B cell (primary cell): ENCODE measurements around the gene FAM149B1. TPM values are rescaled to one million over a fixed set of nuclear protein-coding genes. Genes with fewer than 3 reads are reported as not detected.
A peak's percentile ranks its signal among the peaks of the same experiment; 100 is the strongest.

Experiments
- ATAC-seq: fragments of 200-7000 bp; cut with Tn5 transposase; one replicate; pipeline ENCODE4 v1.10.0; 2021; ENCODE audit warnings: low read depth, mild to moderate bottlenecking, moderate number of reproducible peaks, moderate library complexity
- CTCF ChIA-PET: fragments of 350-600 bp; sonication (Branson Sonifier 250); formaldehyde crosslinking; loops from one replicate; lab custom pipeline; 2021; ENCODE audit warnings: antibody characterized with exemption, inconsistent platforms; lab: Charles Lee
- POLR2A ChIA-PET: fragments of 350-600 bp; sonication (Branson Sonifier 250); formaldehyde crosslinking; loops from one replicate; lab custom pipeline; 2021; ENCODE audit warnings: antibody characterized with exemption; lab: Charles Lee
- DNase-seq: peaks from one replicate; pipeline ENCODE4 v3.0.0; 2013
- H2AFZ ChIP-seq: 2 replicates; pipeline ENCODE4 v1.6.1; 2012; ENCODE audit warnings: mild to moderate bottlenecking, low read depth, low read length; ENCODE audit not compliant: insufficient read depth, poor library complexity, severe bottlenecking
- H3K27ac ChIP-seq, 2 donors: 1 replicate in 1 of 2; 2 replicates in 1 of 2; pipeline ENCODE4 v1.5.1; 2012 to 2013; ENCODE audit warnings: low read length in 2 of 2, mild to moderate bottlenecking in 2 of 2, moderate library complexity in 1 of 2
- H3K27me3 ChIP-seq, 4 experiments: fragments of 200-600 bp in 1 of 4; sonication (generic) in 1 of 4; replicated peaks in 1 of 4; 1 replicate in 2 of 4; 2 replicates in 2 of 4; pipeline versions ENCODE4 v1.6.1 to v1.7.0; 2013 to 2016; ENCODE audit warnings: low read length in 3 of 4, mild to moderate bottlenecking in 2 of 4, mixed read lengths in 1 of 4, moderate library complexity in 1 of 4; ENCODE audit not compliant: insufficient read depth in 4 of 4, control insufficient read depth in 3 of 4; ENCODE audit errors: control extremely low read depth in 1 of 4
- H3K36me3 ChIP-seq, 2 experiments: replicated peaks in 1 of 2; 1 replicate in 1 of 2; 2 replicates in 1 of 2; pipeline versions ENCODE4 v1.6.1 to v1.7.1; 2013; ENCODE audit warnings: low read length in 1 of 2; ENCODE audit not compliant: insufficient read depth in 2 of 2, control insufficient read depth in 1 of 2; ENCODE audit errors: control extremely low read depth in 1 of 2, extremely low read depth in 1 of 2
- H3K4me1 ChIP-seq, 2 donors: fragments of 200-600 bp in 1 of 2; sonication (generic) in 1 of 2; 1 replicate in 1 of 2; 2 replicates in 1 of 2; pipeline versions ENCODE4 v1.5.1 to v1.6.1; 2013 to 2017; ENCODE audit warnings: low read length in 2 of 2; ENCODE audit not compliant: control insufficient read depth in 2 of 2, insufficient read depth in 2 of 2
- H3K4me2 ChIP-seq: replicated peaks from 2 replicates; pipeline ENCODE3; 2012; ENCODE audit warnings: mild to moderate bottlenecking, low read depth, low read length; ENCODE audit not compliant: poor library complexity, severe bottlenecking
- H3K4me3 ChIP-seq, 5 experiments: fragments of 200-600 bp in 1 of 5; sonication (generic) in 1 of 5; 1 replicate in 3 of 5; 2 replicates in 2 of 5; pipeline versions ENCODE4 v1.5.1 to v1.7.0; 2011 to 2016; ENCODE audit warnings: low read length in 4 of 5, mild to moderate bottlenecking in 4 of 5, low read depth in 2 of 5, control low read depth in 1 of 5, moderate library complexity in 1 of 5; ENCODE audit not compliant: insufficient read depth in 1 of 5; ENCODE audit errors: control extremely low read depth in 1 of 5, extremely low read depth in 1 of 5
- H3K79me2 ChIP-seq: fragments of 200-600 bp; sonication (generic); one replicate; pipeline ENCODE4 v1.6.0; 2016; ENCODE audit warnings: low read length; ENCODE audit not compliant: control insufficient read depth, insufficient read depth
- H3K9ac ChIP-seq: fragments of 200-600 bp; sonication (generic); 2 replicates; pipeline ENCODE4 v1.6.1; 2017; ENCODE audit warnings: mild to moderate bottlenecking, low read length, moderate library complexity
- H3K9me3 ChIP-seq, 3 donors: one replicate each; pipeline versions ENCODE4 v1.6.1 to v1.7.1; 2013; ENCODE audit warnings: low read length in 2 of 3; ENCODE audit not compliant: control insufficient read depth in 2 of 3, insufficient read depth in 1 of 3; ENCODE audit errors: control extremely low read depth in 1 of 3
- H4K20me1 ChIP-seq: 2 replicates; pipeline ENCODE4 v1.6.0; 2012; ENCODE audit warnings: mild to moderate bottlenecking, low read length; ENCODE audit not compliant: insufficient read depth, control insufficient read depth, poor library complexity, severe bottlenecking
- H3K27ac Mint-ChIP-seq: one replicate; pipeline ENCODE4 v1.8.0; 2021; ENCODE audit warnings: mixed read lengths
- H3K27me3 Mint-ChIP-seq: one replicate; pipeline ENCODE4 v1.8.0; 2021; ENCODE audit warnings: mixed read lengths
- H3K4me1 Mint-ChIP-seq: one replicate; pipeline ENCODE4 v1.8.0; 2021; ENCODE audit warnings: mixed read lengths
- H3K4me3 Mint-ChIP-seq: one replicate; pipeline ENCODE4 v1.8.0; 2021; ENCODE audit warnings: mixed read lengths
- H3K9me3 Mint-ChIP-seq: one replicate; pipeline ENCODE4 v1.8.0; 2022; ENCODE audit warnings: mixed read lengths; ENCODE audit not compliant: insufficient read depth
- CTCF ChIP-seq: fragments of 200-600 bp; IDR thresholded peaks from one replicate; pipeline ENCODE4 v1.8.0; 2022; ENCODE audit warnings: antibody characterized with exemption, mild to moderate bottlenecking
- EZH2 ChIP-seq: IDR thresholded peaks from 2 replicates; pipeline ENCODE4 v1.6.1; 2012; ENCODE audit warnings: borderline replicate concordance, low read depth, mild to moderate bottlenecking, moderate library complexity, low read length; ENCODE audit not compliant: insufficient read depth, poor library complexity, severe bottlenecking
- WGBS: methylation state at CpG from one replicate; pipeline ENCODE4 v1.1.5; 2013; ENCODE audit warnings: missing lambda C conversion rate; ENCODE audit not compliant: insufficient coverage; 5-methylcytosine and 5-hydroxymethylcytosine counted together
- intact Hi-C: fragments of 100-400 bp; cut with micrococcal nuclease; formaldehyde crosslinking; loops from one replicate; pipeline ENCODE4 v1.10.0; 2022
- polyA minus RNA-seq: library from RNA; depleted of rRNA, polyadenylated mRNA; stranded (reverse); fragments of >200 nt; gene quantifications from 2 replicates; pipeline ENCODE4 v1.2.3, GENCODE V29; 2012
- polyA plus RNA-seq: library from polyadenylated mRNA; depleted of rRNA; stranded (reverse); fragments of >200 nt; gene quantifications from 2 replicates; pipeline ENCODE4 v1.2.3, GENCODE V29; 2012
- total RNA-seq, 2 donors: library from RNA; stranded (reverse); fragments of 120-200 nt in 1 of 2; gene quantifications; 1 replicate in 1 of 2; 2 replicates in 1 of 2; pipeline versions ENCODE4 v1.2.3 to v1.2.4, GENCODE V29; 2013 to 2022

FAM149B1 gene
- total RNA-seq: 22.5 and 25.9 TPM in 2 replicates
- 22.0 TPM for total RNA-seq (2013)
- 24.2 and 24.3 TPM in 2 replicates for polyA plus RNA-seq
- 10.8 and 14.8 TPM in 2 replicates for polyA minus RNA-seq

GRCh38 chr10:73167783-73168464 is at the start of gene FAM149B1, which contains the start of gene ECD:
Gene FAM149B1, plus strand, starts transcription at chr10:73168119. Its CDS starts 221 bp downstream, at chr10:73168340.
Gene ECD, minus strand, starts transcription at chr10:73168008. Its CDS starts 4,071 bp downstream, at chr10:73163937.
- intact Hi-C loops: loop anchor here (1.0 to 5.0 kb wide), 9 partner anchors 9 to 813 kb away; partner anchors contain the start of genes DNAJB12, DNAJC9, MICU1 and MRPS16
- Mint-ChIP-seq H3K4me3 (peak within 1 kb of the TSS; percentile 100), H3K27me3 (no peaks in the 10 kb centered on the region), H3K27ac (peak within 1 kb of the TSS; percentile 97), H3K4me1 (peaks cover 37% of the 10 kb centered on the region), H3K9me3 (no peaks in the 10 kb centered on the region)
- POLR2A ChIA-PET: interaction anchor here (0.6 kb wide), 2 partner anchors 458 to 849 kb away, joined by 3 to 4 read pairs; no protein-coding TSS in a partner anchor
- CTCF ChIA-PET: interaction anchor here (0.6 to 1.5 kb wide), 4 partner anchors 9 to 72 kb away, joined by 4 to 6 read pairs (median 5); partner anchors contain the start of gene P4HA1
- WGBS: under 1% methylated on average over 40 of the region's 49 CpGs
- Histone ChIP-seq H3K4me1 (peaks cover 18 to 19% of the 10 kb centered on the region in 2 donors), H3K4me3 (peak within 1 kb of the TSS; percentile 72 to 99 (median 98)), H4K20me1 (no peaks in the 10 kb centered on the region), H3K9ac (peak within 1 kb of the TSS; percentile 76), H3K27me3 (no peaks in the 10 kb centered on the region), H3K79me2 (peaks cover 55% of the 10 kb centered on the region), H3K4me2 (peak within 1 kb of the TSS; percentile 73), H3K9me3 (no peaks in the 10 kb centered on the region), H3K27ac (peak within 1 kb of the TSS; percentile 90), H2AFZ (peak within 1 kb of the TSS; percentile 98), H3K36me3 (peaks cover 0 to 3% of the 10 kb centered on the region in 2 experiments)
- TF ChIP-seq CTCF: no peak
- peak; percentile 97 for ATAC-seq
- DNase-seq: peak; percentile 95

- intact Hi-C loops: no loop called here
- H4K20me1 ChIP-seq: no peaks in the 10 kb centered on the region
- CTCF ChIA-PET: no interaction called here
- H3K27ac ChIP-seq: no peak overlapping the region
- H3K79me2 ChIP-seq: no peaks in the 10 kb centered on the region
- no peak overlapping the region for H3K4me2 ChIP-seq
- TF ChIP-seq CTCF (no peak), EZH2 (no peak)
- no peak overlapping the region for H3K4me3 ChIP-seq
- no peaks in the 10 kb centered on the region for H3K27me3 ChIP-seq
- H3K27ac Mint-ChIP-seq: no peak overlapping the region
- no peaks in the 10 kb centered on the region for H3K4me1 ChIP-seq
- H3K4me1 Mint-ChIP-seq: peaks cover 5% of the 10 kb centered on the region
- no peak overlapping the region for H3K4me3 Mint-ChIP-seq
- ATAC-seq (no peak), DNase-seq (no peak)
- H3K9ac ChIP-seq: no peak overlapping the region
- H3K9me3 Mint-ChIP-seq: no peaks in the 10 kb centered on the region
- no peaks in the 10 kb centered on the region for H3K9me3 ChIP-seq
- no CpG with 5 or more reads among the region's 1 CpG for WGBS
- H3K27me3 Mint-ChIP-seq: no peaks in the 10 kb centered on the region
- POLR2A ChIA-PET: no interaction called here
- H3K36me3 ChIP-seq: peaks cover 3 to 9% of the 10 kb centered on the region in 2 experiments
- no peak overlapping the region for H2AFZ ChIP-seq
These were observed 48.5 kb upstream of the FAM149B1 start for GRCh38 chr10:73119457-73119856.
